ENCODE measurements around the gene PIH1D1.
A peak's percentile ranks its signal among the peaks of the same experiment; 100 is the strongest.

PIH1D1 gene

GRCh38 chr19:49451430-49452181 is at the start of gene PIH1D1:
Gene PIH1D1, minus strand, starts transcription at chr19:49451814. Its CDS starts 240 bp downstream, at chr19:49451574.
- peak; percentile 93 for DNase-seq (ENCODE audit: low read depth)

- DNase-seq (ENCODE audit: low read depth), result no peak
Measured at GRCh38 chr19:49499030-49499670, 47.5 kb upstream of the PIH1D1 start.

GRCh38 chr19:49498475-49498874 is 46.9 kb upstream of the PIH1D1 start:
- DNase-seq (ENCODE audit: low read depth), result no peak

GRCh38 chr19:49497789-49498103 is 46.1 kb upstream of the PIH1D1 start:
- DNase-seq (ENCODE audit: low read depth), result no peak

GRCh38 chr19:49497047-49497788 is 45.6 kb upstream of the PIH1D1 start:
- DNase-seq (ENCODE audit: low read depth), result no peak

GRCh38 chr19:49496574-49497008 is 45.0 kb upstream of the PIH1D1 start:
- DNase-seq (ENCODE audit: low read depth), result no peak

- DNase-seq (ENCODE audit: low read depth), result no peak
Measured at GRCh38 chr19:49492573-49493405, 41.2 kb upstream of the PIH1D1 start.

GRCh38 chr19:49491804-49492572 is 40.4 kb upstream of the PIH1D1 start:
- DNase-seq (ENCODE audit: low read depth), result no peak

- no peak for DNase-seq (ENCODE audit: low read depth)
Measured at GRCh38 chr19:49491030-49491803, 39.6 kb upstream of the PIH1D1 start.

- DNase-seq (ENCODE audit: low read depth), result no peak
Measured at GRCh38 chr19:49490287-49491029, 38.8 kb upstream of the PIH1D1 start.

- DNase-seq (ENCODE audit: low read depth), result no peak
Measured at GRCh38 chr19:49489601-49490167, 38.1 kb upstream of the PIH1D1 start.

GRCh38 chr19:49488863-49489537 is 37.4 kb upstream of the PIH1D1 start:
- DNase-seq (ENCODE audit: low read depth), result no peak

GRCh38 chr19:49488046-49488862 is 36.6 kb upstream of the PIH1D1 start:
- no peak for DNase-seq (ENCODE audit: low read depth)

- DNase-seq (ENCODE audit: low read depth), result peak; percentile 98
Measured at GRCh38 chr19:49487277-49488045, 35.8 kb upstream of the PIH1D1 start, which contains the start of gene RPL13A. Gene RPL13A, plus strand, starts transcription at chr19:49487608. Its CDS starts 22 bp downstream, at chr19:49487630.

- DNase-seq (ENCODE audit: low read depth), result no peak
Measured at GRCh38 chr19:49486710-49487276, 35.2 kb upstream of the PIH1D1 start.

GRCh38 chr19:49486232-49486631 is 34.6 kb upstream of the PIH1D1 start:
- no peak for DNase-seq (ENCODE audit: low read depth)

Data from stimulated activated CD8-positive, alpha-beta memory T cell treated with anti-CD3 and anti-CD28 coated beads, Interleukin-15, amount 100 ng/mL, for 1 hour (primary cell).